IPS DF 6.9 (cell line): Measurements from ENCODE around the gene FGF8.

Experiments used
- DNase-seq: peaks from one replicate; pipeline ENCODE4 v3.0.0-alpha.2; 2013; ENCODE audit warnings: low read depth, low spot score
- H3K27ac ChIP-seq: one replicate; pipeline ENCODE4 v1.5.1; 2013; ENCODE audit warnings: low read length, control low read depth
- H3K27me3 ChIP-seq: 2 replicates; pipeline ENCODE4 v1.6.1; 2013; ENCODE audit warnings: mild to moderate bottlenecking, low read length; ENCODE audit not compliant: control insufficient read depth, insufficient read depth
- H3K36me3 ChIP-seq: 2 replicates; pipeline ENCODE4 v1.6.1; 2013; ENCODE audit warnings: low read length; ENCODE audit not compliant: control insufficient read depth, insufficient read depth
- H3K4me1 ChIP-seq: 2 replicates; pipeline ENCODE4 v1.6.1; 2013; ENCODE audit warnings: low read length; ENCODE audit not compliant: control insufficient read depth, insufficient read depth
- H3K4me3 ChIP-seq: 2 replicates; pipeline ENCODE4 v1.5.1; 2013; ENCODE audit warnings: mild to moderate bottlenecking, low read length
- H3K9me3 ChIP-seq: 2 replicates; pipeline ENCODE4 v1.6.1; 2013; ENCODE audit warnings: low read length, inconsistent platforms; ENCODE audit not compliant: control insufficient read depth, insufficient read depth
- WGBS: extraction: QIAGEN DNeasy Blood & Tissue Kit; methylation state at CpG from one replicate; pipeline ENCODE4 v1.1.7; 2013; ENCODE audit warnings: mixed read lengths, missing lambda C conversion rate; ENCODE audit not compliant: insufficient read length, insufficient coverage; 5-methylcytosine and 5-hydroxymethylcytosine counted together

The FGF8 gene

DNA sequence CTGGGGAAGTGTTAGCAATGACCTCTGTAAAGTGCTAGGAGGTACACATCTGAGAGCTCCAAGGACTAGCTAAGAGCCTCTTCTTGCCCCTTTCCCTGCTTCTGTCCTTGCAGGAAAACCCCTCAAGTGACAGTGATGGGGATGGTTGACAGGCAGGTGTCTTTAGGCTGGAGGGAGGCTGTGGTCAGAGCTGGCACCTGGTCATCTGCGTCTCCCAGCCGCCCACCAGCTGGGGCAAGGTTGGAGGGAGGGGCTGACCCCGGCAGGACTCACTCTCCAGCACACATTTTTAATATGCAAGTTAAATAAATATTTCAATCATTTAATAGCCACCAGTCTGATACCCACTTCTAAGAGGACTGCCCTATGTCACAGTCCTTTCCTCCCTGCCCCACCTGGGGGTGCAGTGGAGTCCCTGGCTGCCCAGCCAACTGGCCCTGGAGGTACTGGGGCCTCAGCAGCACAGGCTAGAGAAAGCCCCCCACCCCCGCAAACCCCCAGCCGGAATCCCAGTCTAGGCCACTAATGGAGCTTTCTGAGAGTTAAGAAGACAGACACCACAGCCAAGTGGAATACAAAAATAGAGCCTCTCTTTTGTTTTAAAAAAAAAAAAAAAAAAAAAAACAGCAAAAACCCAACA is 6.3 kb downstream of the FGF8 start:
- Histone ChIP-seq H3K36me3 (no peaks in the 10 kb centered on the region; the same call in 1 of the 2 replicates), H3K4me3 (no peak overlapping the region), H3K27ac (no peak overlapping the region), H3K9me3 (no peaks in the 10 kb centered on the region), H3K27me3 (peaks cover 19% of the 10 kb centered on the region; the same call in 1 of the 2 replicates), H3K4me1 (peaks cover 6% of the 10 kb centered on the region)
- no peak for DNase-seq
- WGBS = no CpG with 5 or more reads among the region's 5 CpGs

DNA sequence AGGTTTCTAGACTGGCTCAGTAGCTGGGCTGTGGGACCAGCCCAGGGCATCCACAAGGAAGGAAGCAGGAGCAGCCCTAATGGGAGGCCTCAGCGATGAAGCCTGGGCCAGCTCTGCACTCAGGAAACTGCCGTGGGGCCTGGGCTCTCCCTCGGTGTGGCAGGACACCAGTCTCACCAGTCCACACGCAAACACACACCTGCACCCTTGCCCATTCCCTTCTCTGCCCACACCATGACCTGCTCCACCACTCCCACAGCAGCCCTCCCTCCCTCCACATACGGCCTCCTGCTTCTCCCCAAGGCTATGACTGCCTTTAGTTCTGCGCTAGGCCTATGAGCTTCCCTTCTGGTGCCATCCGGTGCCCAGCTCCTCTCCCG is 7.1 kb downstream of the FGF8 start:
- H3K36me3 ChIP-seq = no peaks in the 10 kb centered on the region; the same call in 1 of the 2 replicates
- DNase-seq = no peak
- H3K27me3 ChIP-seq = peaks cover 11% of the 10 kb centered on the region; the same call in 1 of the 2 replicates
- no CpG with 5 or more reads among the region's 8 CpGs for WGBS
- no peaks in the 10 kb centered on the region for H3K9me3 ChIP-seq
- peaks cover 6% of the 10 kb centered on the region for H3K4me1 ChIP-seq
- H3K27ac ChIP-seq = no peak overlapping the region
- no peak overlapping the region for H3K4me3 ChIP-seq

DNA sequence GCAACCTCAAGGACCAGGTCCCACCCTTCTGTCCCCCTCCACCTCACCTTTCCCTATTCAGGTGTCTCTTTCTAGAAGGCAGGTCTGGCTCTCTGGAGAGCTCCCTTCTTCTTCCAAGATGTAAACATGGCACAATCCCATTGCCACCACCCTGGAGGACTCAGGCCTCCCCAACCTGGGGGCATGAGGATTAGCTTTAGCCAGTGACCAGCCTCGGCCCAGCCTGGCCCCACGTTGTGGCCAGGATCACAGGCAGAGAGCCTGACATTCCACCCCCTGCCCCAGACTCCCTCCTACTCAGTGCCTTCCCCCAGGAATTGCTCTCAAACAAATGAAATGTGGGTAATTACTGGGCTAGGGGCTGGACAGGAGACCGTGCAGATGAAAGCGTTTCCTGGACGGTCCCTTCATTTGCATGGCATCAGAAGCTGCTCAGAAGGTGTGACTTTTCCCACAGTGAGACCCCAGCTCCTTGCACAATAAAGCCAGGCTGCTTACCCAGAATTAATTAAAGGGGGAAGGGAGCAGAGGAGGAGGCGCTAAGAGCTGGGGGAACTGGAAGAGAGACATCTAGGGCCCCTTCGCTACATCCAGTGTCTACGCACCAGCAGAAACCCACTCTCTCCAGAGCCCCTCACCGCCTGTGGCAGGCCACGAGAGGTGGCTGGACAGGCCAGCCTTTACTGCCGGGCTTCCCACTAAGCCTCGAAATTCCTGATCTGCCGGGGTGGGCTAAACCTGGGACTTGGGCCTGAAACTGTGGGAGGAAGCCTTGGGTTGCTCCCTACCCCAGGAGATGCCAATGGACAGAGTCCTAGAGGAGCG is 7.7 kb downstream of the FGF8 start:
- no peak for DNase-seq
- Histone ChIP-seq H3K36me3 (no peaks in the 10 kb centered on the region; the same call in 1 of the 2 replicates), H3K9me3 (no peaks in the 10 kb centered on the region), H3K27me3 (peaks cover 7% of the 10 kb centered on the region; the same call in 1 of the 2 replicates), H3K4me1 (peaks cover 6% of the 10 kb centered on the region), H3K4me3 (no peak overlapping the region), H3K27ac (no peak overlapping the region)
- WGBS = no CpG with 5 or more reads among the region's 14 CpGs

DNA sequence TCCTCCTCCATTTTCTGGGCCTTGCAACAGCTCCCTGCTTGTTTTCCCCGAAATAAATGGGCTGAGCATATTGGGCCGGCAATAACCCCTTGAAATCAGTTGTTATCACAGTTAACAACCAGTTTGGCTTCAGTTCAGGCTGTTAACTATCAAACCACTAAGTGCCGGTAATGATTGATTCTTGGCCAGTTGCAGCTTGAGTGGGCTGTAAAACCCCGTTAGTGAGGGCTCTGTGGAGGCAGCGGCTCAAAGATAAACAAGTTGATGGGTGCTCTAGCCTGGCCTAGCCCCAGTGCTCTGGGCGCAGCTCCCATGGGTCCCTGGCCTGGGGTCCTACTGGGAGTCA is 8.3 kb downstream of the FGF8 start:
- Histone ChIP-seq H3K4me1 (peaks cover 2% of the 10 kb centered on the region; the same call in 1 of the 2 replicates), H3K27me3 (peaks cover under 1% of the 10 kb centered on the region; the same call in 1 of the 2 replicates)
- DNase-seq = no peak

DNA sequence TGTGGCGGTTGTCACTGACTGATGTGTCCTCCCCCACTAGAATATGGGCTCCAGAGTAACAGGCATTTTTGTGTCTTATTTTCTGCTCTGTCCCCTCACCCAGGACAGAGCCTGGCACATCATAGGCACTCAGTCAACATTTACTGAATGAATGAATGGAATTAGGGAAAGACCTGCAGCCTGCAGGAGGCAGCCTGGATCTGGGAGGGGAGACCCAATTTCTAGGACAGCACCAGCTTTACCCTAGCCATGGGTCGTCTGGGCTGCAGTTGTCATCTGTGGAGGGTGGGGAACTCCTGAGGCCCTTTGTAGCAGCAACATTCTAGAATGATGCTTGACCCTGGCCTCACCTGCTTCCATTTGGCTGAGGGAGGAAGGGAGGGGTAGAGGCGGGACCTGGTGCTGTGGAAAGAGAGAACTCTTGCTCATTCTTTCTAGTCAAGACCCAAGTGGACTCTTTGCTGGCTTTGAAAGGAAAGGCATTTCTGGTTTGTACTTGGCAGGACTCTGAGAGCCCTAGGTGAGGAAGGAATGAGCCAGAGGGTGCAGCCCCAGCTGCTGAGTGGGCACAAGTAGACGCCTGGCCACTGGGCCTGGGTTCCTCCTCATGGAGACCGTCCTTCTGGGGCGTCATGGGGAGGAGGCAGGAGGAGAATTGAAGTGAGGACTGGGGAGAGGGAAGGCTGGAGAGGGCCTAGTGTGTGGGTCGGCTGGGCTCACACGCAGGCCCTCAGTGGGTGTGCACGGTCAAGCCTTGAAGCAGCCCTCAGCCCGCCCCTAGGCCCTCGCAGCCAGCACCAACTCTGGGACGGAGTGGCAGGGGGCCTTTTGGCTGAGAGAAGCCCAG is 8.9 kb downstream of the FGF8 start:
- H3K4me1 ChIP-seq = 0 out of 2 replicates have a peak, but pooled peaks cover 2% of the 10 kb centered on the region
- WGBS = no CpG with 5 or more reads among the region's 12 CpGs
- H3K4me3 ChIP-seq = no peak overlapping the region
- no peaks in the 10 kb centered on the region; the same call in 1 of the 2 replicates for H3K36me3 ChIP-seq
- DNase-seq = no peak
- H3K27ac ChIP-seq = no peak overlapping the region
- no peaks in the 10 kb centered on the region for H3K27me3 ChIP-seq
- no peaks in the 10 kb centered on the region for H3K9me3 ChIP-seq

More for the DNA sequence above, 8.3 kb downstream of the FGF8 start:
- Histone ChIP-seq H3K9me3 (no peaks in the 10 kb centered on the region), H3K4me3 (no peak overlapping the region), H3K36me3 (no peaks in the 10 kb centered on the region; the same call in 1 of the 2 replicates), H3K27ac (no peak overlapping the region)
- no CpG with 5 or more reads among the region's 6 CpGs for WGBS

DNA sequence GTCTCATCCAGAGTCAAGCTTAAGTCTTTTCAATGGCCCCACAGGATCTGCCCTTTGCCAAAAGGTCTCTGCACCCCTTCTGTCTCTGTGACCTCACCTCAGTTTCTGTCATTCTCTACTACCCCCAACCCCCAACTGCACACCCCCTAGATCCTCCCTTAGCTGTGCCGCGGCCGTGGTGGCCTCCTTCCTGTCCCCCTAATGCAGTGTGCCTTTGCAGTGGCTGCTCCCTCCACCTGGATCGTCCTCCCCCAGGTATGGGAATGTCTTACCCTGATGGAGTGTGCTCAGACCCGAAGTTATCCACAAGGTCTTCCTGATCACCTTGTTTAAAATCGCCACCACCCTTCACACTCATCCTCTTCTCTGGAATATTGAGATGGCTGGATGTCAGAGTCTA is 9.6 kb downstream of the FGF8 start:
- no CpG with 5 or more reads among the region's 6 CpGs for WGBS
- no peak overlapping the region for H3K27ac ChIP-seq

DNA sequence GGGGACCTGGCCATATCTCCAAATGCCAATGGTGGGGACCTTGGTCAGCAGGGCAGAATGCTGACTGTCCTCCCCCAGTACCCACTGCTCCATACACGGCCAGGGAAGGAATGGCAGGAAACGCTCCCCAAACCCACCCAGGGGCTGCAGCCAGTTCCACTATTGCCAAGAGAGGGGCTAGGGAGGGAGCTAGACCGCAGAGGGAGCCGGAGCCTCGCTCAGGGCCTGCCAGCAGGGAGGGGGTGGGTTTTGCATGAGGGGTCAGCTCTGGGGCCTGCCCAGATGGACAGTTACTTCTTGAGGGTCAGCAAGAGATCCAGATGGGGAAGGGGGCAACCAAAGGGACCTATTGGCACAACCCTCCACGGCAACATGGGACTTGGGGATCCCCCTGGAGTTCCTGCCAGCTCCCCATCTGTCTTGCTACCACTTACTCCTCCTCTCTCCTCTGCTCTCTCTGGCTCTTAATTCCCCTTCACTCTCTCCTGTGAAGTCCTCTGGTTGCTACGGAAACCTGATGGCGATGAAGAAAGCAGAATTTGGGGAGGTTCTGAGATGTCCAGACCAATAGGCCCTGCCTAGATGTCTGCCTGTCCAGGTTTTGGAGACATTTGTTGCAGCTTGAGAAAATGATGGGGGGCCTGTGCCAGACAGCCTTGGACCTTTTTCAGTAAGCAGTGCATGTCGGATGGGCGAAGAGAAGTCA is 12.6 kb downstream of the FGF8 start:
- H3K4me3 ChIP-seq = no peak overlapping the region
- no CpG with 5 or more reads among the region's 10 CpGs for WGBS
- no peak overlapping the region for H3K27ac ChIP-seq

More for the DNA sequence above, 9.6 kb downstream of the FGF8 start:
- Histone ChIP-seq H3K27me3 (no peaks in the 10 kb centered on the region), H3K36me3 (no peaks in the 10 kb centered on the region; the same call in 1 of the 2 replicates), H3K4me1 (0 out of 2 replicates have a peak, but pooled peaks cover 2% of the 10 kb centered on the region), H3K9me3 (no peaks in the 10 kb centered on the region), H3K4me3 (no peak overlapping the region)
- DNase-seq = no peak

DNA sequence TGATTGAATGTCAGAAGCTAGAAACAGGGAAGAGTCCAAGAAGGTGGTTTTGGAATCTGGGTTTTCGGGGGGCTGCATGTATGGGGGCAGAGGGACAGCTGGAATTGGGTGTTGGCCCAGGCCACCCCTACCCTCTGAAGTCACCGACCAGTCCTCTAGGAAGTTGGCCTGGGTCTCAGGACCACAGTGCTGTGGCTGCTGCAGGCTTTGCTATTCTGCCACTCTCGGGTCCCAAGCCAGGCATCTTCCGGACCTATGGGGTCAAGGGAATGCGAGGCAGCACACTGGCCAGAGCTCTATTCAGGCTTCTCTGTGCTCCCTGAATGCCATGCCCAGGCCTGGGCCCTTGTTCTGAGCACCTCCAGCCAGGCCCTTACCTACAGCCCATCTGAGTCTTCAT is 13.2 kb downstream of the FGF8 start:
- Histone ChIP-seq H3K27me3 (no peaks in the 10 kb centered on the region), H3K27ac (no peak overlapping the region), H3K4me3 (no peak overlapping the region), H3K9me3 (no peaks in the 10 kb centered on the region), H3K4me1 (peaks cover 3% of the 10 kb centered on the region; the same call in 1 of the 2 replicates), H3K36me3 (no peaks in the 10 kb centered on the region)
- WGBS = no CpG with 5 or more reads among the region's 5 CpGs
- DNase-seq = no peak

More for the DNA sequence above, 12.6 kb downstream of the FGF8 start:
- H3K4me1 ChIP-seq = peaks cover 3% of the 10 kb centered on the region; the same call in 1 of the 2 replicates
- H3K36me3 ChIP-seq = no peaks in the 10 kb centered on the region
- DNase-seq = no peak
- H3K9me3 ChIP-seq = no peaks in the 10 kb centered on the region
- H3K27me3 ChIP-seq = no peaks in the 10 kb centered on the region

DNA sequence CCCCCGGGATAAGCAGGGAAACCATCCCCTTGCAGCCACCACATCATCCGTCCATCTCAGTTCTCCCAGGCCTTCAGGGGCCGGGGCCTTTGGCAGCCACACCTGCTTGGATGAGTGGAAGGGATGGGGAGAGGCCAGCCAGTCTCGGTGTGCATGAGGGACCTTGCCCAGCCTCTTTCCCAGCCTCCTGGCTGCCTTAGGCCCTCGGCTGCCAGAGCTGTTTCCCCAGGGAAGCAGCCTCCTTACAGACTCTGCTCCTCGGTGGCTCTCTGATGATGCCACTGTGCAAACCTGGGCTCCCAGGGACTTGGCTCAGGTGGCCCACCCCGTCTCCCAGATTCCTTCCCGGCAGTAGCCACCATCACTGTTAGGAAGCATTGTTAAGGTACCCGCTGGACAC is 14.7 kb downstream of the FGF8 start:
- H3K27me3 ChIP-seq = no peaks in the 10 kb centered on the region
- WGBS = no CpG with 5 or more reads among the region's 9 CpGs
- no peaks in the 10 kb centered on the region for H3K9me3 ChIP-seq
- no peak for DNase-seq
- no peak overlapping the region for H3K27ac ChIP-seq
- no peak overlapping the region for H3K4me3 ChIP-seq
- peaks cover 3% of the 10 kb centered on the region; the same call in 1 of the 2 replicates for H3K4me1 ChIP-seq
- no peaks in the 10 kb centered on the region for H3K36me3 ChIP-seq
